RKO (cell line): ENCODE data around the gene FANCD2OS.
"Not testable (repeated sequence)": the region's sequence is repeated elsewhere in the genome, so short reads cannot be mapped to it uniquely, and the experiment has no call there.

Experiments used
- DNase-seq: peaks from one replicate; pipeline ENCODE4 v3.0.0-alpha.2; 2016; ENCODE audit warnings: low spot score

The FANCD2OS gene

DNA sequence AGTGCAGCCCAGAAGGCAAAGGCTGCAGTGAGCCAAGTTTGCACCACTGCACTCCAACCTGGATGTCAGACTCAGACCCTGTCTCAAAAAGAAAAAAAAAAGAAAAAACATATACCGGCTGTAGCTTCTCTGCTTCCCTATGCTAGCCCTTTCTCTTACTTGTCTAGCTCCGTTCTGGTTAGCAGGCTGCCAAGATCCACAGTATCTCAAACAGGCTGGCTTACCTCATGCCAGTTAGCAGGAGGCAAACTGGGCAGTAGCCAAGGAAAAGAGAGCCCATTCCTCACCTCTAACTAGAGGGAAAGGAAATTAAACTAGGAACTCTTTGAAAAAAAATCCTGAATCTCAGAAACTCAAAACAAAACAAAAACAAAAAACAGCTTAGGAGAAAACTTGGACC, 16.7 kb downstream of the FANCD2OS start:
- DNase-seq: not testable (repeated sequence)

DNA sequence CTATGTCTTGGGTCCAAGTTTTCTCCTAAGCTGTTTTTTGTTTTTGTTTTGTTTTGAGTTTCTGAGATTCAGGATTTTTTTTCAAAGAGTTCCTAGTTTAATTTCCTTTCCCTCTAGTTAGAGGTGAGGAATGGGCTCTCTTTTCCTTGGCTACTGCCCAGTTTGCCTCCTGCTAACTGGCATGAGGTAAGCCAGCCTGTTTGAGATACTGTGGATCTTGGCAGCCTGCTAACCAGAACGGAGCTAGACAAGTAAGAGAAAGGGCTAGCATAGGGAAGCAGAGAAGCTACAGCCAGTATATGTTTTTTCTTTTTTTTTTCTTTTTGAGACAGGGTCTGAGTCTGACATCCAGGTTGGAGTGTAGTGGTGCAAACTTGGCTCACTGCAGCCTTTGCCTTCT, 17.3 kb downstream of the FANCD2OS start:
- DNase-seq: not testable (repeated sequence)

DNA sequence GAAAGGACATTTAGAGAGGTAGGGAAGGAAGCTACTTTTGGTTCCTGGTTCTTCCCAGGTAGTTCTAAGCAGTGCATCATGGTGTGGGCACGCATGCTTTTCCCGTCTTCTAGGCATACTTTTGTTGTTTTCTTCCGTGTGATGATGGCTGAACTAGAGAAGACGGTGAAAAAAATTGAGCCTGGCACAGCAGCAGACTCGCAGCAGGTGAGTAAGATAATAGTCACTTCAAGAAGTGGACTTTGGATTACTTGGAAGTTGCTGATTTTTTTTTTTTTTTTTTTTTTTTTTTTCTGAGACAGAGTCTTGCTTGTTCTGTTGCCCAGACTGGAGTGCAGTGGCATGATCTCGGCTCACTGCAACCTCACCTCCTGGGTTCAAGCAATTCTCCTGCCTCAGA, 17.9 kb downstream of the FANCD2OS start:
- DNase-seq: peak; percentile 40

DNA sequence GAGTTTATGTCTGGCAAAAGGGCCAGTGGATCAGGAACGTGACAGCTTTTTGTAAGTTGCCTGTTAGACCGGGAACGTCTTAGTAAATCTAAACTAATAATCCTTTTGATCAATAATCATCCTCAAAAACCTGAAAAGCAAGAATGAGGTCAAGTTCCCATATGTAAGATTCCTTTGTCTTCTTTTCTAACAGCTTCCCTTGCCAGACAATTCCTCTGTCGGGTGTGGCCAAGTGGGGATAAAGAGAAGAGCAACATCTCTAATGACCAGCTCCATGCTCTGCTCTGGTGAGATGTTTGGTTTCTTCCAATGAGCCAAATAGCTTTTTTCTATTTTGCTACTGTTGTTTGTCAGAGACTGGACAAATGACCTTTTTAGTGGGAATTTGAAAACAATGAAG, 19.8 kb downstream of the FANCD2OS start:
- DNase-seq: no peak

DNA sequence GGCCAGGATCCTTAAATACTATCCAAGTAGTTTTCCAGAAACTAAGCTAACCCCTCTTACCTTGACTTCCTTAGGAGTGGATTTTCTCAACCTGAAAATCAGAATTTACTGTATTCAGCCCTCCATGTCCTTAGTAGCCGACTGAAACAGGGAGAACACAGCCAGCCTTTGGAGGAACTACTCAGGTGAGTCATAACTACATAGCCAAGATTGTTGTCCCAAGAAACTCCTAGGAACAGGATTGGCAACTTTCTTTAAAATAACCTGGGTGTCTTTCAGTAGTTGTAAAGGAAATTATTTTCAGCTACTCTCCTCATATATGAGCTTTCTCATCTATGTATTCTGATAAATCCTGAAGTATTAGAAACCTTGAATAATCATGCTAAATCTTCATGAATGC, 22.3 kb downstream of the FANCD2OS start:
- no peak for DNase-seq

DNA sequence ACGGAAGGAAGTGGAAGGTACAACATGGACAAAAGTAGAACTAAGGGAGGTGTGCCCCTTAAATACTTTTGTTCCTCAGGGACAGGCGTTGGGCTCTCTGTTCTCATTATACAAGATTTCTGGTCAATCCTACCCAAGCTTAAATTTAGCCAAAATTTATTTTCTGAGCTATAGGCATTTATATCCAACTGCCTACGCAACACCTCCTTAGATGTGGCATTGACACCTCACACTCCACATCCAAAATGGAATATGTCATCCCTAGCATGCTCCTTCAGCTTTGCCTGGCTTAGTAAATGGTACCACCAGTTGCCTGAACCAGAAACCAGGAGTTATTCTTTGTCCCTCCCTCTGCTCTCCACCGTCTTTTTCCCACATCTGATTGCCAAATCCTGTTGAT, 26.2 kb downstream of the FANCD2OS start:
- DNase-seq: no peak

DNA sequence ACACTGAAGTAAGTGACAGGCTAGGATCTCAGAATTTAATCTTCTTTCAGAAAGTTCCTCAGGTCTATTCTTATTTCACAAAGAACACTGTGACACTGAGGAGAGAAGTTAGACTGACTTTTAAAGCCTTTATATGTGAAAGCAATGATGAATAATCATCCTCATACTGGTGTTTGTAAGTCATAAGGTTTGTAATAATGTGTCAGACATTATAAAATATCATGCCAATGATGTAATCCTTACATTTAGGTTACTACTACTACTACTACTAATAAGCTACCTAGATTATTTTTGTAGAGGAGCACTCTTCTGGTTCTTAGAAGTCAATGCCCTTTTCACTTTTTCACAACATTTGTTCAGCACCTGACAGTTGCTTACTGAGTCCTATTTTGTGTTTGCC, 33.4 kb downstream of the FANCD2OS start:
- peak; percentile 74 for DNase-seq

DNA sequence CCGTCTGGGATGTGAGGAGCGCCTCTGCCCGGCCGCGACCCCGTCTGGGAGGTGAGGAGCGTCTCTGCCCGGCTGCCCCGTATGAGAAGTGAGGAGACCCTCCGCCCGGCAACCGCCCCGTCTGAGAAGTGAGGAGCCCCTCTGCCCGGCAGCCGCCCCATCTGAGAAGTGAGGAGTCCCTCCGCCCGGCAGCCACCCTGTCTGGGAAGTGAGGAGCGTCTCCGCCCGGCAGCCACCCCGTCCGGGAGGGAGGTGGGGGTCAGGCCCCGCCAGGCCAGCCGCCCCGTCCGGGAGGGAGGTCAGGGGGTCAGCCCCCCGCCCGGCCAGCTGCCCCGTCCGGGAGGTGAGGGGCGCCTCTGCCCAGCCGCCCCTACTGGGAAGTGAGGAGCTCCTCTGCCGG, 38.0 kb downstream of the FANCD2OS start:
- not testable (repeated sequence) for DNase-seq

DNA sequence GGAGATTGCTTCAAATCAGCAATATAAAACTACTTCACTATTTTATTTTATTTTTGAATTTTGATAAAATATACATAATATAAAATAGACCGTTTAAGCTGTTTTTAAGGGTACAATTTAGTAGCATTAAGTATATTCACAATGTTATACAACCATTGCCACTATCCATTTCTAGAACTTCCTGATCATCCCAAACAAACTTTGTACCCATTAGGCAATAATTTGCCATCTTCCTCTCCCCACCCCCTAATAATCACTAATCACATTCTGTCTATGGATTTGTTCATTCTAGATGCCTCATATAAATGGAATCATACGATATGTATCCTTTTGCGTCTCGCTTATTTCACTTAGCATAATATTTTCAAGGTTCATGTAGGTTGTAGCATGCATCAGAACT, 53.0 kb downstream of the FANCD2OS start:
- no peak for DNase-seq
